HG02884 (cell line): Measurements from ENCODE around the gene ADGRV1.

Experiments
- ATAC-seq: cut with Tn5 transposase; IDR thresholded peaks from one replicate; pipeline ENCODE4 v1.9.1; 2021; ENCODE audit warnings: mild to moderate bottlenecking, moderate library complexity; ENCODE audit not compliant: unreplicated experiment

The ADGRV1 gene

GRCh38 chr5:90930756-90931431 lies 372.3 kb downstream of the ADGRV1 start:
- ATAC-seq, result no peak

GRCh38 chr5:90932052-90932699 lies 373.6 kb downstream of the ADGRV1 start:
- no peak for ATAC-seq

- no peak for ATAC-seq
These were observed 374.7 kb downstream of the ADGRV1 start for GRCh38 chr5:90933298-90933697.

- no peak for ATAC-seq
These were observed 375.6 kb downstream of the ADGRV1 start for GRCh38 chr5:90934091-90934719.

- no peak for ATAC-seq
These were observed 376.1 kb downstream of the ADGRV1 start for GRCh38 chr5:90934738-90935137.

GRCh38 chr5:90939211-90939610 lies 380.6 kb downstream of the ADGRV1 start:
- no peak for ATAC-seq

- peak; percentile 100 for ATAC-seq
These were observed 381.8 kb downstream of the ADGRV1 start for GRCh38 chr5:90940227-90940995.

- no peak for ATAC-seq
These were observed 382.6 kb downstream of the ADGRV1 start for GRCh38 chr5:90941002-90941720.

GRCh38 chr5:90944116-90944515 lies 385.5 kb downstream of the ADGRV1 start:
- ATAC-seq, result no peak

GRCh38 chr5:90947667-90948066 lies 389.1 kb downstream of the ADGRV1 start:
- ATAC-seq, result no peak

GRCh38 chr5:90948969-90949368 lies 390.4 kb downstream of the ADGRV1 start:
- no peak for ATAC-seq

GRCh38 chr5:90949469-90950358 lies 391.1 kb downstream of the ADGRV1 start:
- peak; percentile 88 for ATAC-seq

GRCh38 chr5:90955001-90955635 lies 396.5 kb downstream of the ADGRV1 start:
- ATAC-seq, result no peak

GRCh38 chr5:90956511-90957097 lies 398.0 kb downstream of the ADGRV1 start:
- no peak for ATAC-seq

GRCh38 chr5:90957906-90958305 lies 399.3 kb downstream of the ADGRV1 start:
- ATAC-seq, result no peak

GRCh38 chr5:90959262-90959661 lies 400.7 kb downstream of the ADGRV1 start:
- no peak for ATAC-seq

- no peak for ATAC-seq
These were observed 403.9 kb downstream of the ADGRV1 start for GRCh38 chr5:90962481-90962880.

GRCh38 chr5:90965110-90965685 lies 406.6 kb downstream of the ADGRV1 start:
- ATAC-seq, result no peak

GRCh38 chr5:90967443-90967842 lies 408.8 kb downstream of the ADGRV1 start:
- ATAC-seq, result no peak
